Gastrocnemius medialis (tissue), 4 donors: ENCODE results near the gene AKAP13.

Experiments
- CTCF ChIP-seq, 5 experiments: fragments of 450-650 bp in 3 of 5; fragments of 200-600 bp in 2 of 5; sonication (generic) in 2 of 5; IDR thresholded peaks in 4 of 5; conservative IDR thresholded peaks in 1 of 5; 1 replicate in 4 of 5; 2 replicates in 1 of 5; pipeline ENCODE4 v1.5.1; 2016 to 2019; ENCODE audit warnings: antibody characterized with exemption in 5 of 5, mild to moderate bottlenecking in 3 of 5, moderate library complexity in 3 of 5
- POLR2A ChIP-seq, 2 donors: fragments of 450-650 bp; IDR thresholded peaks; one replicate each; pipeline ENCODE4 v1.6.1; 2017; ENCODE audit warnings: antibody characterized with exemption in 2 of 2, mild to moderate bottlenecking in 2 of 2, moderate library complexity in 2 of 2

- TF ChIP-seq CTCF (IDR thresholded peaks at IDR 0.05 in 4 of 5, conservative IDR thresholded peaks at IDR 0.05 in 1 of 5): no peak
- no peak for TF ChIP-seq POLR2A (IDR thresholded peaks at IDR 0.05)
Measured at GRCh38 chr15:85382942-85383341, 2.5 kb downstream of the AKAP13 start.
